ENCODE results near the gene CNPY2.
"Not testable (repeated sequence)": the region's sequence is repeated elsewhere in the genome, so short reads cannot be mapped to it uniquely, and the experiment has no call there.

Gene CNPY2

DNA sequence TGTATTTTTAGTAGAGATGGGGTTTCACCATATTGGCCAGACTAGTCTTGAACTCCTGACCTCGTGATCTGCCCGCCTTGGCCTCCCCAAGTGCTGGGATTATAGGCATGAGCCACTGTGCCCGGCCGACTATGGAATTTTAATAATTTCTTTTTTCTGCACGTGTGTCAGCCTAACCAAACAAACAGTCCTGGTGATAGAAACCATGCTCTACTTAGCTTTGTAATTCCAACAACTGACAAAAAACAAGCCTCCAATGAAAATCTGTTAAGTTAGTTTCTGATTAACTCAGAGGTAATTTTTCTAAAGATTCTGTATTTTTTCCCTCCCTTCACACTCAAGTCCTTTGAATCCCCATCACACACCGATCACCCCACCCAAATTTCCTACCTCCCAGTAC lies 33.8 kb downstream of the CNPY2 start:
- no peak overlapping the region for H3K27ac ChIP-seq (ENCODE audit: low read depth, low read length)
- peaks cover 18 to 83% (median 61%) of the 10 kb centered on the region in 5 donors for H3K36me3 ChIP-seq (ENCODE audit: control insufficient read depth in 5 of 5, insufficient read depth in 5 of 5, low read length in 5 of 5)
- no peaks in the 10 kb centered on the region for H3K27me3 ChIP-seq (ENCODE audit: control insufficient read depth in 5 of 5, insufficient read depth in 4 of 5, low read length in 5 of 5)
- H3K9me3 ChIP-seq (ENCODE audit: control insufficient read depth in 5 of 5, low read length in 5 of 5), result no peaks in the 10 kb centered on the region
- no peak overlapping the region for H3K9ac ChIP-seq (ENCODE audit: low read length in 5 of 5)
- peaks cover 0 to 25% (median 19%) of the 10 kb centered on the region in 5 donors for H3K4me1 ChIP-seq (ENCODE audit: control insufficient read depth in 5 of 5, insufficient read depth in 5 of 5, low read length in 5 of 5)
- H3K4me3 ChIP-seq (ENCODE audit: low read depth in 1 of 5, low read length in 5 of 5), result no peak overlapping the region

DNA sequence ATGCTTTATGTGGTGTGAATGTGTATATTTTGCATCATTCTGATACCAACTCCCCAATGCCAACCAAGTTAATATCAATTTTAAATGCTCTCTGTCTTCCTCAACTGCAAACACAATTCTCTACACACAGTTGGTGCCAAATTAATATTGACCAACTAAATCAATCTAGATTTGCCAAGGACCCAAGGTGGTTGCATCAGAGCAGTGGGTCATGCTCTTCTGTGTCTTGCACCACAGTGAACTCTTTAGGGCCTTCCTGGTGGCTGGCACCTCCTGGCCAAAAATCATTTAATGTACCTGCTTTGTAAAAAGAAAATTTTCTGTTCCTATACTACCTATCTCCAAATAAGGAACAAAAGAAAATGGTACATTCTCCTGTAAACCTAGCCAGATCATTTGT lies 34.9 kb downstream of the CNPY2 start:
- no peak overlapping the region for H3K27ac ChIP-seq (ENCODE audit: low read depth, low read length)
- H3K4me3 ChIP-seq (ENCODE audit: low read depth in 1 of 5, low read length in 5 of 5), result no peak overlapping the region
- H3K4me1 ChIP-seq (ENCODE audit: control insufficient read depth in 5 of 5, insufficient read depth in 5 of 5, low read length in 5 of 5), result peaks cover 0 to 17% (median 11%) of the 10 kb centered on the region in 5 donors
- H3K9ac ChIP-seq (ENCODE audit: low read length in 5 of 5), result no peak overlapping the region
- H3K9me3 ChIP-seq (ENCODE audit: control insufficient read depth in 5 of 5, low read length in 5 of 5), result no peaks in the 10 kb centered on the region
- H3K36me3 ChIP-seq (ENCODE audit: control insufficient read depth in 5 of 5, insufficient read depth in 5 of 5, low read length in 5 of 5), result peaks cover 20 to 85% (median 65%) of the 10 kb centered on the region in 5 donors
- H3K27me3 ChIP-seq (ENCODE audit: control insufficient read depth in 5 of 5, insufficient read depth in 4 of 5, low read length in 5 of 5), result no peaks in the 10 kb centered on the region

DNA sequence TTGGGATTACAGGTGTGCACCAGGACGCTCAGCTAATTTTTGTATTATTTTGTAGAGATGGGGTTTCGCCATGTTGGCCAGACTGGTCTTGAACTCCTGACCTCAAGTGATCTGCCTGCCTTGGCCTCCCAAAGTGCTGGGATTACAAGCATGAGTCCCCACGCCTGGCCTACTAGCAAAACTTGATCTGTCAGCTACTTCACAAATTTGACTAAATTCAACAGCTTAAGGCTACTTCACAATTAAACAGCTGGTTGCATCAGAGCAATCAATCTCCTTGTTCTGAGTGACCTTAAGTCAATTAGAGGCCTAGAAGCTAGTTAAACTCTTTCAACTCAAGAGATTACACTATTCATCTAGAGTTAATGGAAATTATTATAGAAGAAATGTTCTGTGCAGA lies 36.9 kb downstream of the CNPY2 start:
- peaks cover 0 to 10% (median 8%) of the 10 kb centered on the region in 5 donors for H3K4me1 ChIP-seq (ENCODE audit: control insufficient read depth in 5 of 5, insufficient read depth in 5 of 5, low read length in 5 of 5)
- no peak overlapping the region for H3K27ac ChIP-seq (ENCODE audit: low read depth, low read length)
- H3K27me3 ChIP-seq (ENCODE audit: control insufficient read depth in 5 of 5, insufficient read depth in 4 of 5, low read length in 5 of 5), result no peaks in the 10 kb centered on the region
- H3K36me3 ChIP-seq (ENCODE audit: control insufficient read depth in 5 of 5, insufficient read depth in 5 of 5, low read length in 5 of 5), result peaks cover 26 to 93% (median 77%) of the 10 kb centered on the region in 5 donors
- H3K4me3 ChIP-seq (ENCODE audit: low read depth in 1 of 5, low read length in 5 of 5), result no peak overlapping the region
- H3K9me3 ChIP-seq (ENCODE audit: control insufficient read depth in 5 of 5, low read length in 5 of 5), result no peaks in the 10 kb centered on the region
- H3K9ac ChIP-seq (ENCODE audit: low read length in 5 of 5), result no peak overlapping the region

DNA sequence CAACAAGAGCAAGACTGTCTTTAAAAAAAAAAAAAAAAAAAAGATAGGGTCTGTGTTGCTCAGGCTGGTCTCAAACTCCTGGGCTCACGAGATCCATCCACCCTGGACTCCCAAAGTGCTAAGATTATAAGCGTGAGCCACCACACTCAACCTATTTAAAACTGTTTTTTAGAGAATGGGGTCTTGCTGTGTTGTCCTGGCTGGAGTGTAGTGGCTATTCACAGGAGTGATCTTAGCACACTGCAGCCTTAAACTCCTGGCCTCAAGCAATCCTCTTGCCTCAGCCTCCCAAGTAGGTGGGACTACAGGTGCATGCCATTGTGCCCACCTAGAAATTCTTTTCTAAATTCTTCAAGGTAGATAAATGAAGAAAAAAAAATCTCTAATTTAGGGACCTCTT lies 41.5 kb downstream of the CNPY2 start:
- Histone ChIP-seq H3K9me3 (ENCODE audit: control insufficient read depth in 5 of 5, low read length in 5 of 5) (no peaks in the 10 kb centered on the region), H3K9ac (ENCODE audit: low read length in 5 of 5) (no peak overlapping the region), H3K27me3 (ENCODE audit: control insufficient read depth in 5 of 5, insufficient read depth in 4 of 5, low read length in 5 of 5) (no peaks in the 10 kb centered on the region), H3K4me1 (ENCODE audit: control insufficient read depth in 5 of 5, insufficient read depth in 5 of 5, low read length in 5 of 5) (no peaks in the 10 kb centered on the region), H3K27ac (ENCODE audit: low read depth, low read length) (no peak overlapping the region), H3K36me3 (ENCODE audit: control insufficient read depth in 5 of 5, insufficient read depth in 5 of 5, low read length in 5 of 5) (peaks cover 30 to 90% (median 81%) of the 10 kb centered on the region in 5 donors), H3K4me3 (ENCODE audit: low read depth in 1 of 5, low read length in 5 of 5) (no peak overlapping the region)

DNA sequence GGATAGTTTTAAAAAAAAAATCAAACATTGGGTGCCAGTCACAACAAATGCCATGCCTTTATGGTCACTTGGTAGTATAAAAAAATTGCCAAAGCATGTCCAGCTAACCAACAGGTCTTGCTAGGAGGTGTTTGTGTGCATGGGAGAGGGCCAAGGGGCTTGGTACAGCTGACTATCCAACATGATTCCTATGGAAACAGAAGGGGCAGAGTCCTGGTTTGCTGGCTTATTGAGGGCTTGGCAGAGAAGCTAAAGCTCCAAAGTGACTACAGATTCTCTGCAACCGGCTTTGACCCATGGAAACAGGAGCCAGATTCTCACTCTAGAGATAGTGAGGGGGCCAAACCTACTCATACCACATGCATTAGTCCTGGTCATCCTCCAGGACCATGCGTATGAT lies 43.3 kb downstream of the CNPY2 start:
- not testable (repeated sequence) for H3K9ac ChIP-seq (ENCODE audit: low read length in 5 of 5); H3K4me3 ChIP-seq (ENCODE audit: low read depth in 1 of 5, low read length in 5 of 5); H3K27me3 ChIP-seq (ENCODE audit: control insufficient read depth in 5 of 5, insufficient read depth in 4 of 5, low read length in 5 of 5); H3K27ac ChIP-seq (ENCODE audit: low read depth, low read length); H3K9me3 ChIP-seq (ENCODE audit: control insufficient read depth in 5 of 5, low read length in 5 of 5); H3K4me1 ChIP-seq (ENCODE audit: control insufficient read depth in 5 of 5, insufficient read depth in 5 of 5, low read length in 5 of 5)
- H3K36me3 ChIP-seq (ENCODE audit: control insufficient read depth in 5 of 5, insufficient read depth in 5 of 5, low read length in 5 of 5), result peaks cover 28 to 75% (median 68%) of the 10 kb centered on the region in 5 donors

DNA sequence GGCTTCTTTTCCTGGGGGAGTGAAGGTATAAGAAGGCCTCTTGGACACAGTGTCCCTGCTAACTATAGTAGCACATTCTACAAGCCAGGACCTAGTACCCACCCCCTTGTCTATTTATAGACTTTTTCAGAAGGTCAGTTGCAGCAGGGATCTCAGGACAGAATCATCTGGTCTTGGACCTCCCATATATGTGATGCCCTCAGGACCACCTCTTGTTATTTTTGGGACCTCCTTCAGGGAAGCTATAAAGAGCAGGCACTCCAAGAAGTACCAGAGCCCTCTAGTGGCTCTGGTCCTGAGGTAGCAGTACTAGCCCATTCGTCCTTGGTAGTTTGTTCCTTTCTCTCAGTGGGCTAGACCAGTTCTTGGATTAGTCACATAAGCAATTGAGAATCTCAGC lies 44.8 kb downstream of the CNPY2 start:
- Histone ChIP-seq H3K9ac (ENCODE audit: low read length in 5 of 5) (no peak overlapping the region), H3K27ac (ENCODE audit: low read depth, low read length) (no peak overlapping the region), H3K4me3 (ENCODE audit: low read depth in 1 of 5, low read length in 5 of 5) (no peak overlapping the region), H3K4me1 (ENCODE audit: control insufficient read depth in 5 of 5, insufficient read depth in 5 of 5, low read length in 5 of 5) (peaks cover 3 to 17% (median 14%) of the 10 kb centered on the region in 5 donors), H3K36me3 (ENCODE audit: control insufficient read depth in 5 of 5, insufficient read depth in 5 of 5, low read length in 5 of 5) (peaks cover 25 to 66% (median 61%) of the 10 kb centered on the region in 5 donors), H3K27me3 (ENCODE audit: control insufficient read depth in 5 of 5, insufficient read depth in 4 of 5, low read length in 5 of 5) (no peaks in the 10 kb centered on the region), H3K9me3 (ENCODE audit: control insufficient read depth in 5 of 5, low read length in 5 of 5) (no peaks in the 10 kb centered on the region)

DNA sequence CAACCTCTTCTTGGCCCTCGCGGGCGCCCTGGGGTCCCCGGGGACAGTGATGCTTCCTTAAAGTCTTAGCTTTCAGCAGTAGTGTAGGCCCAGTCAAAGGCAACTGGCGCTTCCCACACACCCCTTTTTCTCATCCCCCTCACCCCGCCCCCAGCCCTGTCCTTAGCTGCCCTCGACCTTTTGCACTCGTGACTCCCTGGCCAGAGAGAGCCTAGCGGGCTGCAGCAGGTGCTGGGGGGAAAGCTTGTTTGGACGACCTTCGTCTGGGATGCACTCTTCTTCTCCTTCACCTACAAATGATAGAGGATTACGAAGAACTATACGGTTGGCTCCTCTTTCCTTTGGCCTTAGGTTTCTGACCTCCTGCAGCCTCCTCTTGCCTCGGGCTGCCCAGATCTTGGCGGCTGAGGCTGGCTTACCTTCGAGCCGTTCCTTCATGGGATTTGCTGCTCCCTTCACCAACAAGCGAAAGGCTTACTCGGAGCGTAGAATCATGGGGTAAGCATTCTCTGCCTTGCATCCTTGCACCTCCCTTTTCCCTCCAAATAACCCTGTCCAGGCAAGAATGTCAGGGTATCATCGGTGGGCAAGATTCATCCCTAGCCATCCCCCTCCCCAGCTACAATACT lies 48.2 kb downstream of the CNPY2 start:
- Histone ChIP-seq H3K27ac (ENCODE audit: low read depth, low read length) (peak overlapping the region; percentile 82), H3K9me3 (ENCODE audit: control insufficient read depth in 5 of 5, low read length in 5 of 5) (no peaks in the 10 kb centered on the region), H3K27me3 (ENCODE audit: control insufficient read depth in 5 of 5, insufficient read depth in 4 of 5, low read length in 5 of 5) (no peaks in the 10 kb centered on the region), H3K9ac (ENCODE audit: low read length in 5 of 5) (peak overlapping the region in 3 of 5 donors; percentile 75 to 79 (median 78)), H3K36me3 (ENCODE audit: control insufficient read depth in 5 of 5, insufficient read depth in 5 of 5, low read length in 5 of 5) (peaks cover 11 to 31% (median 28%) of the 10 kb centered on the region in 5 donors), H3K4me1 (ENCODE audit: control insufficient read depth in 5 of 5, insufficient read depth in 5 of 5, low read length in 5 of 5) (peaks cover 3 to 17% (median 14%) of the 10 kb centered on the region in 5 donors), H3K4me3 (ENCODE audit: low read depth in 1 of 5, low read length in 5 of 5) (peak overlapping the region; percentile 59 to 93 (median 82))

DNA sequence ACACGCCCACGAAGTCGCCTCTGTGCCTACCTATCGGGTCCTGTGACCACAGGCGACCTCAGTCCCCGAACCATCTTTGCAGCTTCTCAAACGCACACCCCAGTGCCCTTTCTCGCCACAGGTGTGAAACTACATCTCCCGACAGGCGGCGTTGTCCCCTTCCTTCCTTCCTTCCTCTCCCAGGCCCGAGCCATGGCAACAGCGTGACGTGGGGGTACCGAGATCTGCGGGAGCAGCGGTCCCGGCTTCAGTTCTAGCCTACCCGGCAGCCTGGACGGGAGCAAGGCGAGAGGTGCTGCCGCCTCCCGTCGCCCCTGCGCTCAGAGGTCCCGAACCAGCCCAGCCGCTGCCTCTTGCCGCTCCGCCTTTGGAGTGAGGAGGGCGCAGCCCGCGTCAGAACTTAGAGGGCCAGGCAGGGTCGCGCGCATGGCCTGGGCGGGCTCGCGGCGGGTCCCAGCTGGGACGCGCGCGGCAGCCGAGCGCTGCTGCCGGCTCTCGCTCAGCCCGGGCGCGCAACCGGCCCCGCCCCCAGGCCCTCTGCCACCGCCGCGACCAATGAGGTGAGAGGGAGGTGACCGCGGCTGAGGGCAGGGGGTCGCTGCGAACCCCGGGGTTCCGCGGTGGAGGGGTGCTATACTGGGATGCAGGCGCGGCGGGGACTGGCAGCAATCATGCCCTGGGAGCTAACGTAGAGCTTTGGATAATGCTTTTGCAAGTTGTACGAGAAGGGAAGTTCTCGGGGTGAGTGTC lies 48.9 kb downstream of the CNPY2 start, which contains the start of gene COQ10A:
COQ10A (plus strand) TSS at position 250 of the 750 bp plus-strand sequence; CDS start at position 427, 177 bp downstream.
- peaks cover 11 to 24% (median 21%) of the 10 kb centered on the region in 5 donors for H3K36me3 ChIP-seq (ENCODE audit: control insufficient read depth in 5 of 5, insufficient read depth in 5 of 5, low read length in 5 of 5)
- peak within 1 kb of the TSS; percentile 75 to 93 (median 82) for H3K4me3 ChIP-seq (ENCODE audit: low read depth in 1 of 5, low read length in 5 of 5)
- H3K27me3 ChIP-seq (ENCODE audit: control insufficient read depth in 5 of 5, insufficient read depth in 4 of 5, low read length in 5 of 5), result no peaks in the 10 kb centered on the region
- peaks cover 3 to 17% (median 14%) of the 10 kb centered on the region in 5 donors for H3K4me1 ChIP-seq (ENCODE audit: control insufficient read depth in 5 of 5, insufficient read depth in 5 of 5, low read length in 5 of 5)
- no peaks in the 10 kb centered on the region for H3K9me3 ChIP-seq (ENCODE audit: control insufficient read depth in 5 of 5, low read length in 5 of 5)
- peak within 1 kb of the TSS; percentile 82 for H3K27ac ChIP-seq (ENCODE audit: low read depth, low read length)
- H3K9ac ChIP-seq (ENCODE audit: low read length in 5 of 5), result peak within 1 kb of the TSS; percentile 17 to 79 (median 75)

DNA sequence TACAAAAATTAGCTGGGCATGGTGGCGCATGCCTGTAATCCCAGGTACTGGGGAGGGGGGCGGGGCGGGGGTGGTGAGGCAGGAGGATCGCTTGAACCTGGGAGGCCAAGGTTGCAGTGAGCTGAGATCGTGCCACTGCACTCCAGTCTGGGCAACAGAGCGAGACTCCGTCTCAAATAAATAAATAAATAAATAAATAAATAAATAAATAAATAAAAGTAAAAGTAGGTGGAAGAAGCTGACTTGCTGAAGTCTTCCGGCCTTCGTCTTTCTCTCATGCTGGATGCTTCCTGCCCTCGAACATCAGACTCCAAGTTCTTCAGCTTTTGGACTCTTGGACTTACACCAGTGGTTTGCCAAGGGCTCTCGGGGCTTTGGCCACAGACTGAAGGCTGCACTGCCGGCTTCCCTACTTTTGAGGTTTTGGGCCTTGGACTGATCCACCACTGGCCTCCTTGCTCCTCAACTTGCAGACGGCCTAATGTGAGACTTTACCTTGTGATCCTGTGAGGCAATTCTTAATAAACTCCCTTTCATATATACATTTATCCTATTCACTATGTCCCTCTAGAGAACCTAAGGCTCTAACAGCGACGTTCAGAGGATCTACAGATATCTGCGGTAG lies 49.6 kb downstream of the CNPY2 start:
- Histone ChIP-seq H3K9ac (ENCODE audit: low read length in 5 of 5) (peak overlapping the region; percentile 17 to 79 (median 72)), H3K4me1 (ENCODE audit: control insufficient read depth in 5 of 5, insufficient read depth in 5 of 5, low read length in 5 of 5) (peaks cover 3 to 17% (median 14%) of the 10 kb centered on the region in 5 donors), H3K4me3 (ENCODE audit: low read depth in 1 of 5, low read length in 5 of 5) (peak overlapping the region; percentile 75 to 93 (median 82)), H3K27ac (ENCODE audit: low read depth, low read length) (peak overlapping the region; percentile 82), H3K36me3 (ENCODE audit: control insufficient read depth in 5 of 5, insufficient read depth in 5 of 5, low read length in 5 of 5) (peaks cover 7 to 18% (median 14%) of the 10 kb centered on the region in 5 donors)
- not testable (repeated sequence) for H3K27me3 ChIP-seq (ENCODE audit: control insufficient read depth in 5 of 5, insufficient read depth in 4 of 5, low read length in 5 of 5); H3K9me3 ChIP-seq (ENCODE audit: control insufficient read depth in 5 of 5, low read length in 5 of 5)

DNA sequence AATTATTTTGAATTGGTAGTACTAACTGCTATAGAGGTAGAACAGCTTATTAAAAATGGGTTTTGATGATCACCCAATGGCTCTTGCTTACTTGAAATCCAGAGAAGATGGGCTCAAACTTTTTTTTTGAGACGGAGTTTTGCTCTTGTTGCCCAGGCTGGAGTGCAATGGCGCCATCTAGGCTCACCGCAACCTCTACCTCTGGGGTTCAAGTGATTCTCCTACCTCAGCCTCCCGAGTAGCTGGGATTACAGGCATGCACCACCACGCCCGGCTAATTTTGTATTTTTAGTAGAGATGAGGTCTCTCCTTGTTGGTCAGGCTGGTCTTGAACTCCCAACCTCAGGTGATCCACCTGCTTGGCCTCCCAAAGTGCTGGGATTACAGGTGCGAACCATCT lies 52.8 kb downstream of the CNPY2 start:
- H3K9ac ChIP-seq (ENCODE audit: low read length in 5 of 5); H3K27me3 ChIP-seq (ENCODE audit: control insufficient read depth in 5 of 5, insufficient read depth in 4 of 5, low read length in 5 of 5); H3K27ac ChIP-seq (ENCODE audit: low read depth, low read length); H3K4me3 ChIP-seq (ENCODE audit: low read depth in 1 of 5, low read length in 5 of 5); H3K36me3 ChIP-seq (ENCODE audit: control insufficient read depth in 5 of 5, insufficient read depth in 5 of 5, low read length in 5 of 5); H3K9me3 ChIP-seq (ENCODE audit: control insufficient read depth in 5 of 5, low read length in 5 of 5): not testable (repeated sequence)
- peaks cover 3 to 26% (median 22%) of the 10 kb centered on the region in 5 donors for H3K4me1 ChIP-seq (ENCODE audit: control insufficient read depth in 5 of 5, insufficient read depth in 5 of 5, low read length in 5 of 5)

All from subcutaneous abdominal adipose tissue (tissue), 5 donors.